ENCODE results near the gene MAPRE2.

DNA sequence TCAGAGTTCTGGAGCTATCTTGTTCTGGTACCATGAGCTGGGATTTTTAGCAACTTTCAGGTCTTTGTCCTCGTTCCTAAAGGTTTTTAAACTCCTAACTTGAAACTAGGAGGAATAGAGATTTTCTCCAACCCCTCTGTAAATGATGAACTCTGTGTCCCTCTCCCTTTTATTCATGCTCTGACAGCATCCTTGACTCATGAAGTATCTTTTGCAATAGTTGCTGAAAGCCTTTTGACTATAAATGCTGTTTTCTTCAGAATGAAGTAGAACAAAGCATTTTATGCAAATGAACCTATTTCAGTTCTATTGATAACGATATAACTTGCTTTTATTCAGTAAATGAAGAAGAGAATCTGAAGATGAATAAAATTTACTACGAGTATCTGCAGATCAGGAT, 17.0 kb upstream of the MAPRE2 start:
- TF ChIP-seq, protein P1, sequence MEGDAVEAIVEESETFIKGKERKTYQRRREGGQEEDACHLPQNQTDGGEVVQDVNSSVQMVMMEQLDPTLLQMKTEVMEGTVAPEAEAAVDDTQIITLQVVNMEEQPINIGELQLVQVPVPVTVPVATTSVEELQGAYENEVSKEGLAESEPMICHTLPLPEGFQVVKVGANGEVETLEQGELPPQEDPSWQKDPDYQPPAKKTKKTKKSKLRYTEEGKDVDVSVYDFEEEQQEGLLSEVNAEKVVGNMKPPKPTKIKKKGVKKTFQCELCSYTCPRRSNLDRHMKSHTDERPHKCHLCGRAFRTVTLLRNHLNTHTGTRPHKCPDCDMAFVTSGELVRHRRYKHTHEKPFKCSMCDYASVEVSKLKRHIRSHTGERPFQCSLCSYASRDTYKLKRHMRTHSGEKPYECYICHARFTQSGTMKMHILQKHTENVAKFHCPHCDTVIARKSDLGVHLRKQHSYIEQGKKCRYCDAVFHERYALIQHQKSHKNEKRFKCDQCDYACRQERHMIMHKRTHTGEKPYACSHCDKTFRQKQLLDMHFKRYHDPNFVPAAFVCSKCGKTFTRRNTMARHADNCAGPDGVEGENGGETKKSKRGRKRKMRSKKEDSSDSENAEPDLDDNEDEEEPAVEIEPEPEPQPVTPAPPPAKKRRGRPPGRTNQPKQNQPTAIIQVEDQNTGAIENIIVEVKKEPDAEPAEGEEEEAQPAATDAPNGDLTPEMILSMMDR (conservative IDR thresholded peaks at IDR 0.05 in 1 of 2, IDR thresholded peaks at IDR 0.05 in 1 of 2; ENCODE audit: low read depth in 1 of 2, low read length in 2 of 2) = no peak
- no peak for TF ChIP-seq EZH2 (IDR thresholded peaks at IDR 0.05; ENCODE audit: low read length, missing control alignments)
